H1 (cell line): ENCODE measurements around the gene BTC. TPM values are rescaled to one million over a fixed set of nuclear protein-coding genes. Genes with fewer than 3 reads are reported as not detected.

Source experiments
- CHD2 ChIP-seq: IDR thresholded peaks from 2 replicates; pipeline ENCODE4 v1.6.1; 2012; ENCODE audit warnings: low read length, improper control_type of control experiment
- CHD7 ChIP-seq: fragments of 300-600 bp; sonication (generic); IDR thresholded peaks from 2 replicates; pipeline ENCODE4 v1.7.1; 2012; ENCODE audit warnings: low read length, moderate library complexity, mild to moderate bottlenecking, inconsistent platforms; ENCODE audit not compliant: insufficient replicate concordance
- HDAC6 ChIP-seq: IDR thresholded peaks from one replicate; pipeline ENCODE4 v1.7.1; 2012; ENCODE audit warnings: low read depth, mild to moderate bottlenecking, inconsistent platforms, low read length, moderate library complexity
- KDM4A ChIP-seq: IDR thresholded peaks from one replicate; pipeline ENCODE4 v1.7.1; 2012; ENCODE audit warnings: low read depth, mild to moderate bottlenecking, moderate library complexity, low read length, inconsistent platforms; ENCODE audit not compliant: severe bottlenecking
- SIX5 ChIP-seq: IDR thresholded peaks from 2 replicates; pipeline ENCODE4 v1.6.1; 2011; ENCODE audit warnings: mild to moderate bottlenecking, low read depth, low read length
- TAF7 ChIP-seq: optimal IDR thresholded peaks from 2 replicates; pipeline ENCODE3; 2011; ENCODE audit warnings: low read depth, mild to moderate bottlenecking, inconsistent platforms, low read length, moderate library complexity, borderline replicate concordance
- TEAD4 ChIP-seq: IDR thresholded peaks from 2 replicates; pipeline ENCODE4 v1.6.1; 2012; ENCODE audit warnings: low read depth, low read length, inconsistent platforms, mixed read lengths
- polyA plus RNA-seq, 7 experiments: library from polyadenylated mRNA; depleted of rRNA in 3 of 7; stranded (reverse) in 5 of 7; unstranded in 2 of 7; fragments of >200 nt in 5 of 7; fragments of 200-250 nt in 2 of 7; gene quantifications; 1 replicate in 5 of 7; 2 replicates in 1 of 7; 4 replicates in 1 of 7; pipeline versions ENCODE4 v1.2.1 to v1.2.3, GENCODE V29; 2011 to 2013; ENCODE audit warnings: missing spikeins in 2 of 7, mixed read lengths in 2 of 7
- total RNA-seq: library from RNA; stranded (reverse); fragmentation: NEBNext Ultra II Directional; extraction: Animal tissue kit (Norgen Biotek cat#: 25700); gene quantifications from 2 replicates; pipeline ENCODE4 v1.2.1, GENCODE V29; 2021

Gene BTC
- total and polyA plus RNA-seq, 2 of the 8 experiments (the other 6 are each of a cell fraction or from before 2014, with no cell fraction given) = 0.09 TPM; not detected in 1

GRCh38 chr4:74738464-74739143, 55.7 kb downstream of the BTC start (continued):
- no peak for TF ChIP-seq TAF7
- no peak for TF ChIP-seq SIX5
- TF ChIP-seq CHD2 = no peak
- TF ChIP-seq CHD7 = no peak
- TF ChIP-seq TEAD4 = no peak
- TF ChIP-seq HDAC6 = no peak
- TF ChIP-seq KDM4A = no peak
